ENCODE data around the gene WDR93. TPM values are rescaled to one million over a fixed set of nuclear protein-coding genes. Genes with fewer than 3 reads are reported as not detected.

The WDR93 gene
- total RNA-seq, 4 donors from 2014 or later = not detected

DNA sequence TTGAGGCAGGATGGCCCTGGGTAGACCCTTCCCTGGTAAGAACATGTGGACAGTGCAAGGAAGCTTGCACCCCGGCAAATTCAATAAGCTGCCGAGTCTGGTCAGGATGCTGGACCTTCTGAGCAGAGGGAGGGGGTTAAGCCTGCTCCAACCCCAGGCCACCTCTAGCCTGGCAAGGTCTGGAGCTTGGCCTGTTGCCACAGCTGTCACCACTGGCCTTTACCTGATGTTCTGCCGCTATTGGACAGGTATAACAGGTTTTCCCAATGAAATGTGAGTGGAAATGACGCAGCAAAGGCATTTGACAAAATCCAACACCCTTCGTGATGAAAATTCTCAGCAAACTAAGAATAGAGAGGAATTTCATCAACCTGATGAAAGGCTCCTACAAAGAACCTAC lies 61.1 kb downstream of the WDR93 start:
- Histone ChIP-seq H3K4me1 (peaks cover 6 to 30% (median 27%) of the 10 kb centered on the region in 4 donors), H3K9me3 (no peaks in the 10 kb centered on the region), H3K4me3 (no peak overlapping the region), H3K27me3 (no peaks in the 10 kb centered on the region), H3K36me3 (no peaks in the 10 kb centered on the region), H3K27ac (no peak overlapping the region)
- in situ Hi-C loops (cut with MboI; ENCODE audit: low pct_ligation_motif_present in 1 of 4, low pct_unique_long_range_greater_than_20kb in 1 of 4, low sequenced_read_pairs in 3 of 4) = loop anchor here in 3 of 4 donors (10.0 to 25.0 kb wide), 3 partner anchors 123 to 343 kb away; no protein-coding TSS in a partner anchor
- DNase-seq = no peak
- 75 to 89% methylated on average over 5 of the region's 5 CpGs for WGBS, 2 donors (ENCODE audit: low coverage in 1 of 2)
- intact Hi-C loops (cut with DNase I; ENCODE audit: low total_unique reads) = loop anchor here (10.0 kb wide), 1 partner anchor 473 kb away; no protein-coding TSS in a partner anchor
- TF ChIP-seq EP300 (IDR thresholded peaks at IDR 0.05; ENCODE audit: low read depth) (no peak), POLR2A (IDR thresholded peaks at IDR 0.05) (no peak), POLR2AphosphoS5 (IDR thresholded peaks at IDR 0.05) (no peak)
- TF ChIP-seq, protein P1, sequence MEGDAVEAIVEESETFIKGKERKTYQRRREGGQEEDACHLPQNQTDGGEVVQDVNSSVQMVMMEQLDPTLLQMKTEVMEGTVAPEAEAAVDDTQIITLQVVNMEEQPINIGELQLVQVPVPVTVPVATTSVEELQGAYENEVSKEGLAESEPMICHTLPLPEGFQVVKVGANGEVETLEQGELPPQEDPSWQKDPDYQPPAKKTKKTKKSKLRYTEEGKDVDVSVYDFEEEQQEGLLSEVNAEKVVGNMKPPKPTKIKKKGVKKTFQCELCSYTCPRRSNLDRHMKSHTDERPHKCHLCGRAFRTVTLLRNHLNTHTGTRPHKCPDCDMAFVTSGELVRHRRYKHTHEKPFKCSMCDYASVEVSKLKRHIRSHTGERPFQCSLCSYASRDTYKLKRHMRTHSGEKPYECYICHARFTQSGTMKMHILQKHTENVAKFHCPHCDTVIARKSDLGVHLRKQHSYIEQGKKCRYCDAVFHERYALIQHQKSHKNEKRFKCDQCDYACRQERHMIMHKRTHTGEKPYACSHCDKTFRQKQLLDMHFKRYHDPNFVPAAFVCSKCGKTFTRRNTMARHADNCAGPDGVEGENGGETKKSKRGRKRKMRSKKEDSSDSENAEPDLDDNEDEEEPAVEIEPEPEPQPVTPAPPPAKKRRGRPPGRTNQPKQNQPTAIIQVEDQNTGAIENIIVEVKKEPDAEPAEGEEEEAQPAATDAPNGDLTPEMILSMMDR (IDR thresholded peaks at IDR 0.05) = no peak

GRCh38 chr15:89753855-89754254 lies 63.2 kb downstream of the WDR93 start:
- intact Hi-C loops (cut with DNase I; ENCODE audit: low total_unique reads) = loop anchor here (10.0 kb wide), 1 partner anchor 471 kb away; no protein-coding TSS in a partner anchor
- TF ChIP-seq POLR2AphosphoS5 (IDR thresholded peaks at IDR 0.05) (no peak), POLR2A (IDR thresholded peaks at IDR 0.05) (no peak)
- TF ChIP-seq, protein P1 (IDR thresholded peaks at IDR 0.05) = no peak
- no peaks in the 10 kb centered on the region for H3K36me3 ChIP-seq
- in situ Hi-C loops (cut with MboI; ENCODE audit: low pct_ligation_motif_present in 1 of 4, low pct_unique_long_range_greater_than_20kb in 1 of 4, low sequenced_read_pairs in 3 of 4) = loop anchor here in 3 of 4 donors (10.0 to 25.0 kb wide), 3 partner anchors 121 to 341 kb away; no protein-coding TSS in a partner anchor
- 91% methylated on average over 7 of the region's 7 CpGs; no CpG with 5 or more reads in 1 of the 2 donors for WGBS, 2 donors (ENCODE audit: low coverage in 1 of 2)
- DNase-seq = no peak
- no peak overlapping the region for H3K27ac ChIP-seq
- no peak overlapping the region for H3K4me3 ChIP-seq
- H3K27me3 ChIP-seq = no peaks in the 10 kb centered on the region
- H3K4me1 ChIP-seq = peaks cover 0 to 24% (median 20%) of the 10 kb centered on the region in 4 donors
- no peaks in the 10 kb centered on the region for H3K9me3 ChIP-seq

GRCh38 chr15:89754361-89755154 lies 63.9 kb downstream of the WDR93 start:
- intact Hi-C loops (cut with DNase I; ENCODE audit: low total_unique reads) = loop anchor here (10.0 kb wide), 1 partner anchor 470 kb away; no protein-coding TSS in a partner anchor
- WGBS, 2 donors (ENCODE audit: low coverage in 1 of 2) = 62 to 77% methylated on average over 7 to 8 of the region's 8 CpGs

GRCh38 chr15:89755701-89756100 lies 65.1 kb downstream of the WDR93 start:
- TF ChIP-seq EP300 (IDR thresholded peaks at IDR 0.05; ENCODE audit: low read depth) (no peak), POLR2A (IDR thresholded peaks at IDR 0.05) (no peak), POLR2AphosphoS5 (IDR thresholded peaks at IDR 0.05) (no peak)
- TF ChIP-seq, protein P1 (IDR thresholded peaks at IDR 0.05) = no peak

More at GRCh38 chr15:89754361-89755154, 63.9 kb downstream of the WDR93 start:
- Histone ChIP-seq H3K27ac (no peak overlapping the region), H3K36me3 (no peaks in the 10 kb centered on the region), H3K4me1 (peaks cover 0 to 19% (median 15%) of the 10 kb centered on the region in 4 donors), H3K9me3 (no peaks in the 10 kb centered on the region), H3K27me3 (no peaks in the 10 kb centered on the region), H3K4me3 (no peak overlapping the region)
- in situ Hi-C loops (cut with MboI; ENCODE audit: low pct_ligation_motif_present in 1 of 4, low pct_unique_long_range_greater_than_20kb in 1 of 4, low sequenced_read_pairs in 3 of 4) = loop anchor here (5.0 to 25.0 kb wide), 4 partner anchors 120 to 340 kb away; no protein-coding TSS in a partner anchor
- TF ChIP-seq POLR2AphosphoS5 (IDR thresholded peaks at IDR 0.05) (no peak), EP300 (IDR thresholded peaks at IDR 0.05; ENCODE audit: low read depth) (no peak), POLR2A (IDR thresholded peaks at IDR 0.05) (no peak)
- TF ChIP-seq, protein P1 (IDR thresholded peaks at IDR 0.05) = no peak
- DNase-seq = no peak

More at GRCh38 chr15:89755701-89756100, 65.1 kb downstream of the WDR93 start:
- H3K4me1 ChIP-seq = peaks cover 0 to 12% (median 8%) of the 10 kb centered on the region in 4 donors
- in situ Hi-C loops (cut with MboI; ENCODE audit: low pct_ligation_motif_present in 1 of 4, low pct_unique_long_range_greater_than_20kb in 1 of 4, low sequenced_read_pairs in 3 of 4) (loop anchor here (5.0 to 25.0 kb wide), 4 partner anchors 119 to 339 kb away; no protein-coding TSS in a partner anchor), intact Hi-C loops (cut with DNase I; ENCODE audit: low total_unique reads) (loop anchor here (10.0 kb wide), 1 partner anchor 469 kb away; no protein-coding TSS in a partner anchor)
- no peaks in the 10 kb centered on the region for H3K9me3 ChIP-seq
- 87 to 100% methylated on average over 1 to 4 of the region's 4 CpGs for WGBS, 2 donors (ENCODE audit: low coverage in 1 of 2)
- no peak overlapping the region for H3K4me3 ChIP-seq
- H3K27me3 ChIP-seq = no peaks in the 10 kb centered on the region
- no peak overlapping the region for H3K27ac ChIP-seq
- no peak for DNase-seq
- H3K36me3 ChIP-seq = no peaks in the 10 kb centered on the region
